ENCODE measurements around the gene MED22. TPM values are rescaled to one million over a fixed set of nuclear protein-coding genes. Genes with fewer than 3 reads are reported as not detected.
A peak's percentile ranks its signal among the peaks of the same experiment; 100 is the strongest.

MED22 gene
- total and polyA plus RNA-seq, 2 of the 8 experiments (the other 6 are each of a cell fraction or from before 2014, with no cell fraction given) = 56.4 to 68.4 TPM

DNA sequence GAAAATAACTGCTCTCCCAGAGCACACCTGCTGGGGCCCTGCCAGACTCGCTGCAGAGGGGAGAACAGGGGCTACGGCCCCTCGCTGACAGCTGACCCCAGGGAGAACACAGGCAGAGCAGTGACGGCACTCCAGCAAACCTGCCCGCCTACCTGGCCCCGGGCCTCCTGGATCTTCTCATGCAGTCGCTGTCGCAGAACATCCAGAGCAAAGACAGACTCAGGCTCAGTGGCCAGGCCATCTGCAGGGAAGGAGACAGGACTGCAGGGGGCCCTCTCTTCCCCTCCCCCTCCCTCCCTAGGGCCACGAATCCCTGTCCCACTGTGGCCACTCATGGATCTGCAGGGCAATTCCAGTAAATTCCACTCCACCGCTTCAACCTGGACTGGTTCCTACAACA, 14.4 kb downstream of the MED22 start:
- no peak overlapping the region for H3K4me3 ChIP-seq (ENCODE audit: extremely low read depth in 1 of 4, insufficient read depth in 2 of 4, low read depth in 3 of 4, low read length in 4 of 4)
- H3K79me2 ChIP-seq (ENCODE audit: control insufficient read depth in 1 of 2, insufficient read depth in 2 of 2, low read length in 2 of 2) = peaks cover 0 to 15% of the 10 kb centered on the region in 2 experiments; a peak in 2 of 4 replicates
- TF ChIP-seq CREB1 (IDR thresholded peaks at IDR 0.05) = no peak
- no peak for TF ChIP-seq RNF2 (IDR thresholded peaks at IDR 0.05; ENCODE audit: borderline replicate concordance, low read depth, low read length, missing control alignments, poor library complexity, severe bottlenecking)
- TF ChIP-seq SUZ12 (IDR thresholded peaks at IDR 0.05; ENCODE audit: low read length) = no peak
- TF ChIP-seq, protein P1, sequence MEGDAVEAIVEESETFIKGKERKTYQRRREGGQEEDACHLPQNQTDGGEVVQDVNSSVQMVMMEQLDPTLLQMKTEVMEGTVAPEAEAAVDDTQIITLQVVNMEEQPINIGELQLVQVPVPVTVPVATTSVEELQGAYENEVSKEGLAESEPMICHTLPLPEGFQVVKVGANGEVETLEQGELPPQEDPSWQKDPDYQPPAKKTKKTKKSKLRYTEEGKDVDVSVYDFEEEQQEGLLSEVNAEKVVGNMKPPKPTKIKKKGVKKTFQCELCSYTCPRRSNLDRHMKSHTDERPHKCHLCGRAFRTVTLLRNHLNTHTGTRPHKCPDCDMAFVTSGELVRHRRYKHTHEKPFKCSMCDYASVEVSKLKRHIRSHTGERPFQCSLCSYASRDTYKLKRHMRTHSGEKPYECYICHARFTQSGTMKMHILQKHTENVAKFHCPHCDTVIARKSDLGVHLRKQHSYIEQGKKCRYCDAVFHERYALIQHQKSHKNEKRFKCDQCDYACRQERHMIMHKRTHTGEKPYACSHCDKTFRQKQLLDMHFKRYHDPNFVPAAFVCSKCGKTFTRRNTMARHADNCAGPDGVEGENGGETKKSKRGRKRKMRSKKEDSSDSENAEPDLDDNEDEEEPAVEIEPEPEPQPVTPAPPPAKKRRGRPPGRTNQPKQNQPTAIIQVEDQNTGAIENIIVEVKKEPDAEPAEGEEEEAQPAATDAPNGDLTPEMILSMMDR (IDR thresholded peaks at IDR 0.05; ENCODE audit: control extremely low read depth in 1 of 3, insufficient read depth in 1 of 3, low read depth in 1 of 3, low read length in 3 of 3) = 0 out of 4 replicates have a peak, but pooled peaks of 1 of the 3 experiments have one; percentile 9
- TF ChIP-seq NANOG (IDR thresholded peaks at IDR 0.05; ENCODE audit: insufficient read depth, low read depth, low read length, poor library complexity, severe bottlenecking) = no peak
- TF ChIP-seq CTBP2 (IDR thresholded peaks at IDR 0.05; ENCODE audit: borderline replicate concordance, insufficient read depth, insufficient read length, low read length) = no peak
- no peak for TF ChIP-seq GTF2F1 (IDR thresholded peaks at IDR 0.05; ENCODE audit: borderline replicate concordance, low read depth, low read length)
- no peak for TF ChIP-seq POU5F1 (IDR thresholded peaks at IDR 0.05; ENCODE audit: low read depth, low read length)
- no peak overlapping the region for H4K8ac ChIP-seq (ENCODE audit: extremely low read depth, insufficient read depth, low read length)
- peaks cover 4 to 16% of the 10 kb centered on the region in 2 experiments for H4K20me1 ChIP-seq (replicated peaks in 1 of 2; ENCODE audit: control insufficient read depth in 1 of 2, insufficient read depth in 2 of 2, low read length in 2 of 2)
- peaks cover 10% of the 10 kb centered on the region for H3K79me1 ChIP-seq (ENCODE audit: low read depth, low read length)
- no peak overlapping the region for H3K14ac ChIP-seq (ENCODE audit: insufficient read length)
- ChIA-PET CTCF (ENCODE audit: partially characterized antibody) (interaction anchor here (0.7 to 7.0 kb wide), 6 partner anchors 9 to 152 kb away, joined by 3 to 123 read pairs (median 4); no protein-coding TSS in a partner anchor), POLR2A (ENCODE audit: partially characterized antibody) (interaction anchor here (0.6 to 7.3 kb wide), 7 partner anchors 9 to 175 kb away, joined by 3 to 120 read pairs (median 5); partner anchors contain the start of genes MED22 and RPL7A)
- no peak overlapping the region for H2BK12ac ChIP-seq (ENCODE audit: low read depth, low read length)
- H3K9ac ChIP-seq (replicated peaks in 1 of 4; ENCODE audit: extremely low read depth in 1 of 4, low read depth in 3 of 4, low read length in 3 of 4) = no peak overlapping the region; a peak in 1 of 7 replicates
- H3K4ac ChIP-seq (replicated peaks; ENCODE audit: insufficient read length, low read depth, low read length) = no peak overlapping the region
- H3K23me2 ChIP-seq (ENCODE audit: low read depth, low read length) = peaks cover 7% of the 10 kb centered on the region; the same call in 1 of the 2 replicates
- H4K5ac ChIP-seq (ENCODE audit: insufficient read length, low read depth, low read length) = no peak overlapping the region
- H3K4me1 ChIP-seq (replicated peaks in 1 of 4; ENCODE audit: control insufficient read depth in 3 of 4, insufficient read depth in 4 of 4, low read length in 3 of 4) = peaks cover 0 to 9% (median 2%) of the 10 kb centered on the region in 4 experiments; a peak in 1 of 7 replicates
- peaks cover 20 to 43% (median 35%) of the 10 kb centered on the region in 4 experiments for H3K36me3 ChIP-seq (ENCODE audit: control insufficient read depth in 2 of 4, insufficient read depth in 4 of 4, low read length in 3 of 4)
- H2BK5ac ChIP-seq (ENCODE audit: low read depth, low read length) = peak overlapping the region; percentile 44; the same call in 1 of the 2 replicates
- no peak overlapping the region for H3K18ac ChIP-seq (ENCODE audit: extremely low read depth, low read length)
- no peak overlapping the region for H2BK15ac ChIP-seq (ENCODE audit: low read length)
- no peak for FAIRE-seq
- H2AFZ ChIP-seq (ENCODE audit: low read length) = no peak overlapping the region
- no peak overlapping the region for H3K27ac ChIP-seq (ENCODE audit: low read depth, low read length)
- no peak overlapping the region for H2BK120ac ChIP-seq (replicated peaks; ENCODE audit: low read depth, low read length)
- no peaks in the 10 kb centered on the region for H3K9me3 ChIP-seq (ENCODE audit: insufficient read depth in 2 of 2, low read depth in 1 of 2, low read length in 1 of 2)
- H4K91ac ChIP-seq (replicated peaks; ENCODE audit: insufficient read length, low read length) = no peak overlapping the region
- no peak overlapping the region for H3K23ac ChIP-seq (ENCODE audit: insufficient read length)
- H2AK5ac ChIP-seq (ENCODE audit: low read depth, low read length) = no peak overlapping the region
- H2BK20ac ChIP-seq (ENCODE audit: low read length) = no peak overlapping the region
- H3K4me2 ChIP-seq (ENCODE audit: insufficient read depth in 1 of 2, low read depth in 2 of 2, low read length in 2 of 2) = no peak overlapping the region; a peak in 1 of 4 replicates
- DNase-seq (ENCODE audit: low read depth in 1 of 2, low spot score in 2 of 2) = no peak
- H3K27me3 ChIP-seq (replicated peaks in 1 of 4; ENCODE audit: control insufficient read depth in 3 of 4, extremely low read depth in 1 of 4, insufficient read depth in 3 of 4, low read length in 3 of 4) = no peaks in the 10 kb centered on the region
- no peak overlapping the region for H3K56ac ChIP-seq (replicated peaks; ENCODE audit: insufficient read length, low read depth, low read length)
- 87% methylated on average over 7 of the region's 10 CpGs; no CpG with 5 or more reads in 1 of the 2 experiments for WGBS, 2 experiments (ENCODE audit: extremely low coverage in 1 of 2, insufficient coverage in 1 of 2, insufficient read length in 1 of 2, insufficient replicate concordance in 2 of 2, low coverage in 1 of 2, low lambda C conversion rate in 2 of 2, missing lambda C conversion rate in 1 of 2)

Data from H1 (cell line).